ENCODE results near the gene SUN3. TPM values are rescaled to one million over a fixed set of nuclear protein-coding genes. Genes with fewer than 3 reads are reported as not detected.

Gene SUN3
- total and polyA plus RNA-seq, 12 donors, result 0.20 to 1.0 TPM; not detected in 10

GRCh38 chr7:47942132-47942531 is 86.8 kb downstream of the SUN3 start:
- intact Hi-C loops (cut with DNase I), result loop anchor here in 1 of 2 donors (10.0 kb wide), 1 partner anchor 163 kb away; no protein-coding TSS in a partner anchor
- DNase-seq, result no peak
- Histone ChIP-seq H3K4me1 (replicated peaks in 1 of 2) (peaks cover 10 to 21% of the 10 kb centered on the region in 2 donors), H3K27me3 (no peaks in the 10 kb centered on the region), H3K27ac (peak overlapping the region in 2 of 5 donors; percentile 38 to 66), H3K9me3 (replicated peaks in 1 of 3) (no peaks in the 10 kb centered on the region), H3K4me3 (no peak overlapping the region), H3K36me3 (replicated peaks in 1 of 2) (no peaks in the 10 kb centered on the region)
- 80 to 94% (median 86%) methylated on average over 10 of the region's 10 CpGs for WGBS, 4 donors
- TF ChIP-seq CTCF (IDR thresholded peaks at IDR 0.05), result no peak
- no peak for TF ChIP-seq POLR2A (IDR thresholded peaks at IDR 0.05)

DNA sequence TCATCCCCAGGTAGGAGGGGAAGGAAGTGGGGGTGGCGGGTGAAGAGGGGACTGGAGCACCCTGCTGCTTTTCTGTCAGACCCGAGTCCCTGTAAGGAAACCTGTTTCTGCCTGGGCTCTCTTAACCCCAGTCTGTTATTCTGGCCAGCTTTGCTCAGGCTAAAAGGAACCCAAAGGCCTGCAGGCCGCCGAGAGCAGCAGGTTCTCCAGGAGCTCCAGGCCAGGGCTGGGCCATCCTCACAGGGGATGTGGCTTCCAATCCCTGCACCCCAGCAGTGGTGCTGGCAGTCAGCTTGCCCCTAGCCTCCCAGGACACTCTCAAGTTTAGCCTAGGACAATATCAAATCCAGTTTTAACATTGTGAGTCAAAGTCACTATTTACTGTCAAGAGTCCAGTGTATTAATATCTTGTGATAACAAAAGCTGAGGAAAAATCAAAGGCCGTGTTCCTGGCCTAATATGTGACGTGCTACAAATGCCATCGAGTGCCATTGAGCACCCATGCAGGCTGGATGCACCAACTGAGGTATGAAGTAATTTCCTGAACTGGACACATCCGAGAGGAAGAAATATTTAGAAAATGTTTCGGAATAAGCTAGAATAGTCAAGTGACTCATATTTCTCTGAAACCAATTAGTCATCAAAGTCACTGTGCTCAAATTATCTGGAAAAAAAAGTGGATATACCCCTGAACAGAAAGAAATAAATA is 87.6 kb downstream of the SUN3 start:
- no peak for TF ChIP-seq CTCF (IDR thresholded peaks at IDR 0.05)
- no peak for TF ChIP-seq POLR2A (IDR thresholded peaks at IDR 0.05)
- Histone ChIP-seq H3K4me1 (replicated peaks in 1 of 2) (peaks cover 10 to 21% of the 10 kb centered on the region in 2 donors), H3K36me3 (replicated peaks in 1 of 2) (no peaks in the 10 kb centered on the region), H3K27ac (peak overlapping the region; percentile 24 to 93 (median 54)), H3K4me3 (no peak overlapping the region), H3K9me3 (replicated peaks in 1 of 3) (no peaks in the 10 kb centered on the region), H3K27me3 (no peaks in the 10 kb centered on the region)
- WGBS, 4 donors, result 40 to 46% (median 44%) methylated on average over 7 to 9 of the region's 9 CpGs
- intact Hi-C loops (cut with DNase I), result loop anchor here in 1 of 2 donors (10.0 kb wide), 1 partner anchor 164 kb away; no protein-coding TSS in a partner anchor
- peak in 6 of 7 donors; percentile 69 to 86 (median 77) for DNase-seq

DNA sequence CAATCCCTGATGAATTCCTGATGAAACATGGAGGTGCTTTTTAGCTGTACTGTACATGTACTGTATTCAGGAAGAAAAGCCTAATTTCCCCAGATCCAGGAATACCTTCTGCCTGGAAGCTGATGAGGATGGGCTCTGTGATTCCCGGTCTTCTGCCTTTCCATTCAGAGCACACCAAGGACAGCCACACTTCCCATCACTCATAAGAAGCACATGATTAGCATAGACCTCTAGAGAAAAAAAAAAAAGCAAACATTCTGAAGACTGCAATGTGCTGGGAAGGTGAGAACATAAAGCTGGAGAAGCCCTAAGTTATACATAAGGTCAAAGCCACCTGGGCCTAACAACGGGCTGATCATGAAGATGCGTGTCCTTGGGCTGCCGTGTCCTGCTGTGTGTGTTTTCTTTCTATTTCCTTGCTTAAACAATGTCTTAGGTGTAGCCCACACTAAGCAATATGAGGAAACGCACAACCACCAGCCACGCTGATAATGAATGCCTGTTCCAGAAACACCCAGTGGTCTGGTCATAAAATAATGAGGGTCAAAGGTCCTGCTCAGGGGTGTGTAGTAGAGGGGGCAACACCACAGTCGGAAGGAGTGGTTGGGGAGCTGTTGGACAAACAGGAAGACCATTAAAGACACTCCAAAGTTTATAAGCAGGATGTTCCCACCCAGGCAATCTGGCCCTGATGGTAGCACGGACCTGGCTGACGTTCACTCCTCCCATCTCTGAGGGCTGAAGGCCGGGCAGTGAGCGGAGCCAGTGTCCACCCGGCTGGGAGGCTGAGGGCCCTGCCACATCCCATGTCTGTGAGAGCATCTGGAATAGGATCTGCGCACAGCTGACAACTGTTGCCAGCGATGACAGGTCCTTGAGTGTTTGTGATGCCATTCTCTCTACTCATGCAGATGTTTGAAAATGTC is 88.6 kb downstream of the SUN3 start:
- Histone ChIP-seq H3K36me3 (replicated peaks in 1 of 2) (no peaks in the 10 kb centered on the region), H3K4me1 (replicated peaks in 1 of 2) (peaks cover 10 to 21% of the 10 kb centered on the region in 2 donors), H3K9me3 (replicated peaks in 1 of 3) (no peaks in the 10 kb centered on the region), H3K27ac (peak overlapping the region in 2 of 5 donors; percentile 74 to 93), H3K4me3 (no peak overlapping the region), H3K27me3 (no peaks in the 10 kb centered on the region)
- no peak for TF ChIP-seq POLR2A (IDR thresholded peaks at IDR 0.05)
- TF ChIP-seq CTCF (IDR thresholded peaks at IDR 0.05), result no peak
- 80 to 88% (median 82%) methylated on average over 8 to 14 of the region's 14 CpGs for WGBS, 4 donors
- DNase-seq, result peak in 3 of 7 donors; percentile 6 to 35 (median 27)
- intact Hi-C loops (cut with DNase I), result loop anchor here in 1 of 2 donors (10.0 kb wide), 1 partner anchor 164 kb away; no protein-coding TSS in a partner anchor

Data from adrenal gland (tissue), 12 donors.